Fibroblast of lung (primary cell): ENCODE measurements around the gene OR7D4. TPM values are rescaled to one million over a fixed set of nuclear protein-coding genes. Genes with fewer than 3 reads are reported as not detected.

Experiments
- DNase-seq, 2 donors: peaks; one replicate each; pipeline versions ENCODE4 v3.0.0 to v3.0.0-alpha.2; 2010; ENCODE audit warnings: low read depth in 2 of 2
- H2AFZ ChIP-seq: 2 replicates; pipeline ENCODE4 v1.5.1; 2012; ENCODE audit warnings: low read length, control low read depth, inconsistent platforms
- H3K27ac ChIP-seq: 2 replicates; pipeline ENCODE4 v1.5.1; 2011; ENCODE audit warnings: low read length, control low read depth; ENCODE audit not compliant: insufficient read depth
- H3K27me3 ChIP-seq: 2 replicates; pipeline ENCODE4 v1.5.1; 2011; ENCODE audit warnings: mild to moderate bottlenecking, low read length; ENCODE audit not compliant: control insufficient read depth, insufficient read depth
- H3K36me3 ChIP-seq: 2 replicates; pipeline ENCODE4 v1.5.1; 2011; ENCODE audit warnings: low read length; ENCODE audit not compliant: control insufficient read depth, insufficient read depth
- H3K4me1 ChIP-seq: 2 replicates; pipeline ENCODE4 v1.5.1; 2011; ENCODE audit warnings: low read length; ENCODE audit not compliant: control insufficient read depth, insufficient read depth; ENCODE audit errors: extremely low read depth
- H3K4me2 ChIP-seq: 2 replicates; pipeline ENCODE4 v1.5.1; 2011; ENCODE audit warnings: low read length, control low read depth; ENCODE audit not compliant: insufficient read depth; ENCODE audit errors: extremely low read depth
- H3K4me3 ChIP-seq, 4 experiments: fragments of 200-600 bp in 1 of 4; sonication (generic) in 1 of 4; replicated peaks in 1 of 4; 2 replicates each; pipeline ENCODE4 v1.5.1; 2011 to 2016; ENCODE audit warnings: low read length in 4 of 4, low read depth in 3 of 4, mild to moderate bottlenecking in 3 of 4, control low read depth in 2 of 4, inconsistent platforms in 1 of 4, mixed read lengths in 1 of 4; ENCODE audit not compliant: insufficient read depth in 1 of 4; ENCODE audit errors: control extremely low read depth in 1 of 4
- H3K79me2 ChIP-seq: 2 replicates; pipeline ENCODE4 v1.5.1; 2012; ENCODE audit warnings: mild to moderate bottlenecking, low read length, inconsistent platforms; ENCODE audit not compliant: control insufficient read depth, insufficient read depth
- H3K9ac ChIP-seq: 2 replicates; pipeline ENCODE4 v1.5.1; 2011; ENCODE audit warnings: mild to moderate bottlenecking, low read length, control low read depth; ENCODE audit not compliant: insufficient read depth
- H3K9me3 ChIP-seq: 2 replicates; pipeline ENCODE4 v1.5.1; 2012; ENCODE audit warnings: low read depth, low read length; ENCODE audit not compliant: control insufficient read depth, insufficient read depth
- H4K20me1 ChIP-seq: 2 replicates; pipeline ENCODE4 v1.5.1; 2011; ENCODE audit warnings: low read length; ENCODE audit not compliant: control insufficient read depth, insufficient read depth; ENCODE audit errors: extremely low read depth
- CTCF ChIP-seq, 2 donors: IDR thresholded peaks in 1 of 2; conservative IDR thresholded peaks in 1 of 2; 1 replicate in 1 of 2; 2 replicates in 1 of 2; pipeline ENCODE4 v1.5.1; 2011 to 2012; ENCODE audit warnings: low read length in 2 of 2, control low read depth in 1 of 2, inconsistent platforms in 1 of 2, low read depth in 1 of 2, mild to moderate bottlenecking in 1 of 2
- EZH2 ChIP-seq: IDR thresholded peaks from 2 replicates; pipeline ENCODE4 v1.5.1; 2012; ENCODE audit warnings: low read length, control low read depth, mild to moderate bottlenecking; ENCODE audit errors: missing control alignments
- polyA plus RNA-seq, 2 donors: library from polyadenylated mRNA; depleted of rRNA in 1 of 2; stranded (reverse) in 1 of 2; unstranded in 1 of 2; fragments of >200 nt; gene quantifications; 2 replicates each; pipeline ENCODE4 v1.2.1, GENCODE V29; 2011 to 2012; ENCODE audit warnings: missing spikeins in 1 of 2
- total RNA-seq: library from RNA; depleted of rRNA; stranded (reverse); fragments of >200 nt; gene quantifications from 2 replicates; pipeline ENCODE4 v1.2.1, GENCODE V29; 2014

Gene OR7D4
- total and polyA plus RNA-seq, 2 donors (not counting 1 experiment from before 2014, with no cell fraction given) = not detected

DNA sequence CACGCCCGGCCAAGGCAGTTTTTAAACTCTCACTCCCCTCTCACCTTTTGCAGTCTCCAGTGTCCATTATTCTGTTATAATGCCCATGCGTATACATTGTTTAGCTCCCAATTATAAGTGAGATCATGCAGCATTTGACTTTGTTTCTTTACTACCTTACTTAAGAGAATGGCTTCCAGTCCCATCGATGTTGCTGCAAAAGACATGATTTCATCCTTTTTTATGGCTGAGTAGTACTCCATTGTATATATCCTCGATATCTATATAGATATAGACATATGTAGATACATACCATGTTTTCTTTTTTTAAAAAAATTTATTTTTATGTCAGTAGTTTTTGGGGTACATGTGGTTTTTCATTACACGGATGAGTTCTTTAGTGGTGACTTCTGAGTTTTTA is 32.2 kb downstream of the OR7D4 start:
- Histone ChIP-seq H3K9ac (no peak overlapping the region), H3K27ac (no peak overlapping the region), H3K4me1 (no peaks in the 10 kb centered on the region), H4K20me1 (no peaks in the 10 kb centered on the region), H3K9me3 (no peaks in the 10 kb centered on the region), H3K79me2 (no peaks in the 10 kb centered on the region), H3K36me3 (no peaks in the 10 kb centered on the region), H2AFZ (no peak overlapping the region), H3K27me3 (no peaks in the 10 kb centered on the region), H3K4me3 (no peak overlapping the region), H3K4me2 (no peak overlapping the region)
- no peak for TF ChIP-seq CTCF (conservative IDR thresholded peaks at IDR 0.05 in 1 of 2, IDR thresholded peaks at IDR 0.05 in 1 of 2; ENCODE audit: low read depth in 1 of 2, low read length in 2 of 2)
- no peak for TF ChIP-seq EZH2
- no peak for DNase-seq

DNA sequence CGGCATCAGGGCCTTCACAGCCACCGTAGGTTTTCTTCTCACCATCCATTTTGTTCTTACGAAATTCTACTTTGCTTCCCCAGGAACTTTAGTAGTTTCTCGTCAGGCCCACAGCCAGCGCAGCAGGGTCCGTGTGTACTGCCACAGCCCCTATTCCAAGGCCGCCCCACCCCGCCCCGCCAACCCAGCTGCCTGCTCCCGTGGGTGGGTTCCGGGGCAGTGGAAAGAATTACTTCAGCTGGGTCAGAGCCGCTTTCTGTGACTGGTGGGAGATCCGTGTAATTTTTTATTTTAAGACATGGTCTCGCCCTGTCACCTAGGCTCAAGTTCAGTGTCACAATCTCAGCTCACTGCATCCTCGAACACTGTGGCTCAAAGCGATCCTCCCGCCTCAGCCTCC is 36.4 kb downstream of the OR7D4 start:
- Histone ChIP-seq H2AFZ (no peak overlapping the region), H4K20me1 (no peaks in the 10 kb centered on the region), H3K27me3 (no peaks in the 10 kb centered on the region), H3K4me3 (no peak overlapping the region), H3K79me2 (no peaks in the 10 kb centered on the region), H3K4me1 (no peaks in the 10 kb centered on the region), H3K27ac (no peak overlapping the region), H3K9ac (no peak overlapping the region), H3K4me2 (no peak overlapping the region), H3K36me3 (no peaks in the 10 kb centered on the region), H3K9me3 (no peaks in the 10 kb centered on the region)
- no peak for DNase-seq
- TF ChIP-seq EZH2 (no peak), CTCF (conservative IDR thresholded peaks at IDR 0.05 in 1 of 2, IDR thresholded peaks at IDR 0.05 in 1 of 2; ENCODE audit: low read depth in 1 of 2, low read length in 2 of 2) (no peak)

DNA sequence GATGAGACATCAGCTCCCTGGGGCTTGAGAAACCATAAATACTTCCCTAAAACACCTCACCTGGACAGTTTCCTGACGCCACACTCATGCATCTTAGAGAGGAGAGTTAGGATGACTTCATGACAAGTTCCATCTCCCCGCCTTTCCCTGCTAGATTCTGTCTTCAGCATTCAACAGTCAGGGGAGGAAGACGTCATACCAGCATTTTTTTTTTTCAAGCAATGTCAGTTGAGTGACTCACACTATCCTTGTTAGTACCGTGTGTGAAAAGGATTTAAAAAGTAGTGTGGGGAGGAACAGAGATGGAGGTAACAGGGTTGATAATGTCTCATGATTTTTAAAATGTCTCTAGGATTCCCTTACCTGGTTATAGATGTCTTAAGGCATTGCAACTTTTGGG is 40.5 kb downstream of the OR7D4 start, which contains the start of gene OR7D2:
Gene OR7D2 (plus strand): TSS at position 79 of the 400 bp plus-strand sequence. CDS start 6,803 bp downstream, outside the sequence.
- H3K4me3 ChIP-seq = no peak within 1 kb of the TSS
- H3K27ac ChIP-seq = no peak within 1 kb of the TSS
- no peaks in the 10 kb centered on the region for H3K79me2 ChIP-seq
- no peak within 1 kb of the TSS for H3K9ac ChIP-seq
- H2AFZ ChIP-seq = no peak within 1 kb of the TSS
- no peaks in the 10 kb centered on the region for H3K27me3 ChIP-seq
- no peak within 1 kb of the TSS for H3K4me2 ChIP-seq
- no peak for DNase-seq
- H3K4me1 ChIP-seq = no peaks in the 10 kb centered on the region
- TF ChIP-seq EZH2 (no peak), CTCF (conservative IDR thresholded peaks at IDR 0.05 in 1 of 2, IDR thresholded peaks at IDR 0.05 in 1 of 2; ENCODE audit: low read depth in 1 of 2, low read length in 2 of 2) (no peak)
- no peaks in the 10 kb centered on the region for H3K9me3 ChIP-seq
- no peaks in the 10 kb centered on the region for H3K36me3 ChIP-seq
- no peaks in the 10 kb centered on the region for H4K20me1 ChIP-seq
